GM18508 (cell line): ENCODE results near the gene BICC1.

Experiments used
- ATAC-seq: cut with Tn5 transposase; IDR thresholded peaks from one replicate; pipeline ENCODE4 v1.9.1; 2021; ENCODE audit warnings: moderate number of reproducible peaks; ENCODE audit not compliant: insufficient read depth, unreplicated experiment

Gene BICC1

GRCh38 chr10:58557714-58558113 lies 45.0 kb downstream of the BICC1 start:
- ATAC-seq: no peak

- ATAC-seq: no peak
These were observed 47.4 kb downstream of the BICC1 start for GRCh38 chr10:58560068-58560467.

- ATAC-seq: no peak
These were observed 52.6 kb downstream of the BICC1 start for GRCh38 chr10:58565271-58565670.

- no peak for ATAC-seq
These were observed 55.0 kb downstream of the BICC1 start for GRCh38 chr10:58567652-58568051.

- no peak for ATAC-seq
These were observed 55.8 kb downstream of the BICC1 start for GRCh38 chr10:58568428-58568935.

- no peak for ATAC-seq
These were observed 57.6 kb downstream of the BICC1 start for GRCh38 chr10:58570307-58570723.

GRCh38 chr10:58570979-58571378 lies 58.3 kb downstream of the BICC1 start:
- no peak for ATAC-seq

DNA sequence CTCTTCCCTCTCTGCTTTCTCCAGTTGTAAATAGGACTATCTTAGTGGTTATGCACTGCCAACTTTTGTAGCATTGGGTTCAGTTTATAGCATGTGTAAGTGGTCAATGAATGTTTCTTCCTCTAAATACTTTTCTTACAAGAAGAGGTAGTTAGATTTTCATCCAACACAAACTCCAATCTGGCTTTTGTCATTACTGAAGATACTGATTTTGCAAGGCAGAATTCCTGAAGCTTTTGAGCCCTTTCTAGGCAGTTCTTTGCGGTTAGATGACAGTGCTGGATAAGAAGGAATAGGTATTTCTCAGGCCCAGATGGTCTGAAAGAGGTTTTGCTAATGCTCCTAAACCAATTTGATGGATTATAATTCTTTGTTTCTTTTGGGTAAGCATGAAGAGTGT lies 60.5 kb downstream of the BICC1 start:
- ATAC-seq: no peak

DNA sequence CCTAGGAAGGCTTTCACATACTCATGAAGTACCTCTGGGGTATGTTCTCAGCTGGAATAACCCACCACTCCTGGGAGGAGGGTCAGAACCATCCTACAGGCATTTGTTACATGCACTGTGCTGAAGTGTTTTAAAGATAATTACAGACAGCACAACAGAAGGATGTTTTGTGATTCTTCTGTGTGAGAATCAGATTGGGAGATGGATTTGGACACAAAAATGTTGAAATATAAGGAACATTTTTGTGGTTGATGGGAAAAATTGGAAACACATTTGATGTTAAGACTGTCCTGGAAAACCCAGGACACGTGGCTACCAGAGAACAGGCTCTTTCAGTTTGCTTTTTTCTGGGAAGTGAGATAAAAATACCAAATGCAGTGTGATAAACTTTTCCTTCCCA lies 61.4 kb downstream of the BICC1 start:
- no peak for ATAC-seq

- ATAC-seq: no peak
These were observed 62.8 kb downstream of the BICC1 start for GRCh38 chr10:58575491-58575890.

DNA sequence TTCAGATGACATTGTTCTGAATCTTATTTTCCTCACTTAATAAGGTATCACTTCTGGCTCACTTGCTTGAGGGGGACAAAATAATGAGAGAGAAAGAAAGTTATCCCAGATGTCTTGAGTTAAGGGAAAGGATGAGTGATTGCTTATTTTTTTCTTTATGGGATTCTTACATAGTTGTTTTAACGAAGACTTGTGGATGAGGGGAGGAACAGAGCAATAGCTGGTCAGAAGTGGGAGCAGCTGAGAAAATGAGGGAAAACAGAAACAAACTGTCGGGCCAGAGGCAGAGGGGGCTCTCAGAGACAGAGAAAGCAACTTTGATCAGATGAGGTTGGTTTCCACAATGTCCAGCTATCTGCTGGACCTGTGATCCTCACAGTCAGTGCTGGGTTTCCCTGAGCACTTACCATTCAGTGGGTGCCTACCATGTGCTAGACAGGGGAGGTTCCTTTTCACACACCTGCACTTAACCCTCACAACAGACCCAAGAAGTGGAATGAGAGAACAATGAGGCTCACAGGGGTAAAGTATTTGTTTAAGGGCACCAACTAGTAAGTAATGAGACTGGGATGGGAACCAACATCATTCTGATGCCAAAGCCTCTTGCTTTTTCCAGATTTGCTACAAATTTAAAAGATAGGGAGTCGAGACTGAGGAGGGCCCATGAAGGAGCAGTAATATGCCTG lies 64.2 kb downstream of the BICC1 start:
- no peak for ATAC-seq

GRCh38 chr10:58577437-58577777 lies 64.7 kb downstream of the BICC1 start:
- ATAC-seq: no peak

DNA sequence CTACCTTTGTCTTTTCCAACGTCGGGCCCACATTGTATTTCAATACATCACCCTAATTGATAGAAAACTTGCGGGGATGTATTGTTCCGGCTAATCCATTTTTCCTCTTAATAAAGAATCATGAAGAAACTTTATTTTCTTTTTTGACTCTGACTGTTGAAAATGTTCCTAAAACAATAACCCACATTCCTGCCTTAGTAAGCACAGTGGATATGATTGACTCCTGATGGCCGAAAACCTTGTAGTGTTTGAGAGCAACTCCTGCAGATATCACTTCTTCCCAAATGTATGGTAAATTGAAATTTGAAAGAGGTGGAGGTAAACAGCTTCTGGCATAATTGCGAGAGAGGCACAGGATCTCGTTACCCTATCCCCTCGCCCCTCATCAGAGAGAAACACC lies 65.7 kb downstream of the BICC1 start:
- no peak for ATAC-seq

DNA sequence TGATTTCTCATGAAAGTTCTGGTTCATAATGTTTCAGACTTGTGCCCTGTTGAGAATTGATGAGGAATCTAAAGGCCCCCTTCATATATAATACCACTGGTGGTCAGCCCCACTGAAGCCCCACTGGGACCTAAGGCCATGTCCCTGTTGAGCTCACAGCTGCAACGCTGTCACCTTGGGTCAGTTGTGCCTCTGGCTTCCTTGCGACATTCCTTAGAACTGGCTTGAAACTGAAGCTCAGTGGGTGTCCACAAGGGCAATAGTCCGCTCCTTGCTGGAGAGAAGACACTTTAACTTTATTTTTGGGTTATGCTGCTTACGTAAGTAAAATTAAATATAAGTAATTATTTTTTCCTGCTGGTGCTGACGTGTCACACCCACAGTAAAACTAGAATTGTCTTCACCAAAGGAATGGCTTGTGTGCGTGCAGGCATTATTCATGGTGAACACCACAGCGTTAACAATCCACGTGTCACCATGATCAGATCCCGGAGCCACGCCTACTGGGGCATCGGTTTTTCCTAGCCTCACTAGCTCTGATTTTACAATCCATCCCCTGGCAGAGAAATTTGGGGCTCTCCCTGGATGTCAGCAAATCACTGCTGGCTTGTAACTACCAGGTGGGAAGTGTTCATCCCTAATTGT lies 66.5 kb downstream of the BICC1 start:
- ATAC-seq: no peak

DNA sequence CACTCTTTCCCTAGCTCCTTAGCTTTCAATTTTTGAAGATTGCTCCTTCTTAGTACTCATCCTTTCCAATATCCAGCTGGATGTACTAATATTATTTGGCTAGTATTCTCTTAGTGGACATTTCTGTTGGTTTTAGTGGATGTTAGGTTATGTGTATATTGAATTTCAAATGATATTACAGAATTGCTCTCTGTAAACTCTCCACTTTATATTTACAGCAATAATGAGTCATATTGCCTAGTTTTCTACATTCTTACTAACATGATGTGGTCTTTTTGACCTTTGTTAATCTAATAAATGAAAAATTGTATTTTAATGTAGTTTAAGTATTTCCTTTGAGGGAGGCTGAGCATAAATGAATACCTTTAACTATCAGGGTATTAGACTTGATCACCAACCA lies 69.4 kb downstream of the BICC1 start:
- ATAC-seq: no peak

- ATAC-seq: no peak
These were observed 72.8 kb downstream of the BICC1 start for GRCh38 chr10:58585435-58585834.

DNA sequence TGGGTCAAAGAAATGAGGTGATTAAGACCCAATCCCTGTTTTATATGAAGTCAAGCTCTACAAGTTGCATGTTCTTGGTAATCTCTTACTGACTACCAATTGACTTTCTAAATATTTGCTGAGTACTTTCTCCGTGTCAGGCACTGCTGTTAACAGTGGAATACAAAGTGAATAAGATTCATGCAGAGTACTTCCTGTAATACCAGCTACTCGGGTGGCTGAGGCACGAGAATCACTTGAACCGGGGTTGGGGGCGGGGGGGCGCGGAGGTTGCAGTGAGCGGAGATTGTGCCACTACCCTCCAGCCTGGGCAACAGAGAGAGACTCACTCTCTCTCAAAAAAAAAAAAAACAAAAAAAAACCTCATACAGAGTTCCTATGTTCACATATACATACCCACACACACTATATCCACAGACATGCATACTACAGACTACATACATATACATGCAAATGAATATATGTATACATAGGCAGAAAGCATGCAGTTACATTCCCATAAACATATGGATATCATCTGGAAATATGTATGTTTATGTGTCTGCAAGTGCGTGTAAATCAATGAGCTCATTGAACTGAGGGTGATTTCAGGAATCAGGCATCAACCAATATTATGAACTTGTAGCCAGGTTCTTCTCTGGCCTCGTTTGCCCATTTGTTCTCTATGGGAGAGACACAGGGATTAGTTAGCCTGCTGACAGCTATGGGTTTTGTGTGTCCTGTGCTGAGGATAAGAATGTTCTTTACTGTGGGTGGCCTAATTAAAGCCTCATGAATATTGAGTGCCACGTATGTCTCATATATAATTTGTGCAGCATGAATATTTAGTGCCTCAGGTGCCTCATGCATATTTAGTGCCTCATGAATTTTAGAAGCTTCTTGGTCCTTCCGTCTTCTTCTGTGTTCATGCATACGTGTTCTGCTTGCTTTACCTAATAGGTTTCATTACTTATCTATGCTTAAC lies 73.9 kb downstream of the BICC1 start:
- no peak for ATAC-seq

GRCh38 chr10:58587676-58588075 lies 75.0 kb downstream of the BICC1 start:
- ATAC-seq: no peak

- ATAC-seq: no peak
These were observed 76.1 kb downstream of the BICC1 start for GRCh38 chr10:58588673-58589265.

DNA sequence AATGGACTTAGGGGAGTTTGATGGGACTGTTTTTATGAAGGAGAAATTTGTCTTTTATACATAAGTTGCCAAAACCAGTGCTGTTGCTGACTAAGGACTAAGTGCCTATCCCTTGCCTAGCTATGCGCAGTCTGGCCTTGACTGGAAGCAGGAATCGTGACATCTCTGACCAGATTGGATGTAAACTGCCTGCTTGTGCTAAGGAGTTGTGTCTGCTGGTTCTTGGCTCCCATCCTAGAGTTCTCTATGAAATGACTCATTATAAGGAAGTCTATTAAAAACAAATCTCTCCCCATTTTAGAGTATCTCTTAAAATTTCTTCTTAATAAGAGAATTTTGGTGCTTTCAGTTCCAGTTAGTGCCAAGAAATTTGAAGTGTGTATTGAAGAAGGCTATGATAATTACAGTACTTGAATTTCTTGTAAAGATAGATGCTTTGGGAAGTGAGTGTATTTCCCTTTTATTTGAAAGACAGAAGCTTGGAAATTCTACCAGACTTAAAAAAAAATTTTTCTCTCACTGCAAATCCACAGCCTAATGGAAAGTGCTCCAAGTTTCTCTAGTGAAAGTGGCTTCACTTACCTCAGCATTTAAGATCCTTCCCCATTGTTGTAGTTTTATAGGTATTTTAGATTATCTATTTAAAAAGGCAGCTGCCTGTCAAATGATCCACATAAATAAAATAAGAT lies 77.6 kb downstream of the BICC1 start:
- no peak for ATAC-seq
